Measurements from ENCODE around the gene EXTL1. TPM values are rescaled to one million over a fixed set of nuclear protein-coding genes. Genes with fewer than 3 reads are reported as not detected.

Gene EXTL1
- total RNA-seq, 2 donors from 2014 or later, result 3.3 to 3.7 TPM

GRCh38 chr1:26067432-26067911 is 45.9 kb downstream of the EXTL1 start, which contains the start of gene TRIM63:
Gene TRIM63, minus strand, starts transcription at chr1:26067630. Its CDS starts 136 bp downstream, at chr1:26067494.
- TF ChIP-seq CTCF (conservative IDR thresholded peaks at IDR 0.05), result no peak
- Mint-ChIP-seq H3K9me3 (no peaks in the 10 kb centered on the region), H3K27ac (peak within 1 kb of the TSS; percentile 53)

GRCh38 chr1:26069941-26070295 is 48.3 kb downstream of the EXTL1 start:
- DNase-seq, result no peak
- 86% methylated on average over 1 of the region's 1 CpG for WGBS, 2 experiments (ENCODE audit: insufficient coverage in 1 of 2, insufficient read length in 1 of 2)
- H3K4me1 Mint-ChIP-seq, result peaks cover 20% of the 10 kb centered on the region
- H3K9me3 Mint-ChIP-seq, result no peaks in the 10 kb centered on the region
- peaks cover 5% of the 10 kb centered on the region for H3K4me1 ChIP-seq (ENCODE audit: control insufficient read depth, insufficient read depth, low read length)
- H3K27ac ChIP-seq (ENCODE audit: low read depth, low read length), result no peak overlapping the region
- TF ChIP-seq CTCF (conservative IDR thresholded peaks at IDR 0.05), result no peak
- no peak overlapping the region for H3K4me3 ChIP-seq (ENCODE audit: low read length)
- no peaks in the 10 kb centered on the region for H3K27me3 ChIP-seq (ENCODE audit: control insufficient read depth, insufficient read depth, low read length, poor library complexity, severe bottlenecking)
- H3K36me3 Mint-ChIP-seq (ENCODE audit: low read depth), result no peaks in the 10 kb centered on the region
- H3K27me3 Mint-ChIP-seq (ENCODE audit: insufficient read depth), result no peaks in the 10 kb centered on the region
- H3K9ac ChIP-seq (ENCODE audit: extremely low read depth, low read length, poor library complexity, severe bottlenecking), result no peak overlapping the region
- H3K36me3 ChIP-seq (ENCODE audit: control insufficient read depth, insufficient read depth, low read length), result no peaks in the 10 kb centered on the region
- no peaks in the 10 kb centered on the region for H3K9me3 ChIP-seq (ENCODE audit: control insufficient read depth, low read length)
- H3K27ac Mint-ChIP-seq, result no peak overlapping the region
- H3K4me3 Mint-ChIP-seq, result no peak overlapping the region

More at GRCh38 chr1:26067432-26067911, 45.9 kb downstream of the EXTL1 start, which contains the start of gene TRIM63:
- H3K9me3 ChIP-seq (ENCODE audit: control insufficient read depth, low read length), result no peaks in the 10 kb centered on the region
- Mint-ChIP-seq H3K36me3 (ENCODE audit: low read depth) (no peaks in the 10 kb centered on the region), H3K4me3 (no peak within 1 kb of the TSS), H3K27me3 (ENCODE audit: insufficient read depth) (no peaks in the 10 kb centered on the region), H3K4me1 (peaks cover 20% of the 10 kb centered on the region)
- 90% methylated on average over 9 of the region's 9 CpGs for WGBS, 2 experiments (ENCODE audit: insufficient coverage in 1 of 2, insufficient read length in 1 of 2)
- no peak within 1 kb of the TSS for H3K4me3 ChIP-seq (ENCODE audit: low read length)
- no peaks in the 10 kb centered on the region for H3K36me3 ChIP-seq (ENCODE audit: control insufficient read depth, insufficient read depth, low read length)
- H3K9ac ChIP-seq (ENCODE audit: extremely low read depth, low read length, poor library complexity, severe bottlenecking), result no peak within 1 kb of the TSS
- peaks cover 5% of the 10 kb centered on the region for H3K4me1 ChIP-seq (ENCODE audit: control insufficient read depth, insufficient read depth, low read length)
- H3K27me3 ChIP-seq (ENCODE audit: control insufficient read depth, insufficient read depth, low read length, poor library complexity, severe bottlenecking), result no peaks in the 10 kb centered on the region
- H3K27ac ChIP-seq (ENCODE audit: low read depth, low read length), result no peak within 1 kb of the TSS
- DNase-seq, result no peak

GRCh38 chr1:26070296-26070962 is 48.9 kb downstream of the EXTL1 start:
- no peaks in the 10 kb centered on the region for H3K9me3 ChIP-seq (ENCODE audit: control insufficient read depth, low read length)
- DNase-seq, result no peak
- Mint-ChIP-seq H3K27ac (no peak overlapping the region), H3K4me3 (no peak overlapping the region), H3K36me3 (ENCODE audit: low read depth) (no peaks in the 10 kb centered on the region), H3K9me3 (no peaks in the 10 kb centered on the region), H3K4me1 (peaks cover 20% of the 10 kb centered on the region), H3K27me3 (ENCODE audit: insufficient read depth) (no peaks in the 10 kb centered on the region)
- WGBS, 2 experiments (ENCODE audit: insufficient coverage in 1 of 2, insufficient read length in 1 of 2), result 93 to 96% methylated on average over 3 to 4 of the region's 4 CpGs
- no peak overlapping the region for H3K9ac ChIP-seq (ENCODE audit: extremely low read depth, low read length, poor library complexity, severe bottlenecking)
- H3K36me3 ChIP-seq (ENCODE audit: control insufficient read depth, insufficient read depth, low read length), result no peaks in the 10 kb centered on the region
- no peak overlapping the region for H3K4me3 ChIP-seq (ENCODE audit: low read length)
- no peak for TF ChIP-seq CTCF (conservative IDR thresholded peaks at IDR 0.05)
- no peak overlapping the region for H3K27ac ChIP-seq (ENCODE audit: low read depth, low read length)
- peaks cover 5% of the 10 kb centered on the region for H3K4me1 ChIP-seq (ENCODE audit: control insufficient read depth, insufficient read depth, low read length)
- no peaks in the 10 kb centered on the region for H3K27me3 ChIP-seq (ENCODE audit: control insufficient read depth, insufficient read depth, low read length, poor library complexity, severe bottlenecking)

Data from endodermal cell (in vitro differentiated cells).